NAMALWA (cell line): ENCODE results near the gene STON1.
"Not testable (repeated sequence)": the region's sequence is repeated elsewhere in the genome, so short reads cannot be mapped to it uniquely, and the experiment has no call there.

Experiments used
- DNase-seq: peaks from one replicate; pipeline ENCODE4 v3.0.0-alpha.2; 2015; ENCODE audit warnings: low spot score

Gene STON1, protein sequence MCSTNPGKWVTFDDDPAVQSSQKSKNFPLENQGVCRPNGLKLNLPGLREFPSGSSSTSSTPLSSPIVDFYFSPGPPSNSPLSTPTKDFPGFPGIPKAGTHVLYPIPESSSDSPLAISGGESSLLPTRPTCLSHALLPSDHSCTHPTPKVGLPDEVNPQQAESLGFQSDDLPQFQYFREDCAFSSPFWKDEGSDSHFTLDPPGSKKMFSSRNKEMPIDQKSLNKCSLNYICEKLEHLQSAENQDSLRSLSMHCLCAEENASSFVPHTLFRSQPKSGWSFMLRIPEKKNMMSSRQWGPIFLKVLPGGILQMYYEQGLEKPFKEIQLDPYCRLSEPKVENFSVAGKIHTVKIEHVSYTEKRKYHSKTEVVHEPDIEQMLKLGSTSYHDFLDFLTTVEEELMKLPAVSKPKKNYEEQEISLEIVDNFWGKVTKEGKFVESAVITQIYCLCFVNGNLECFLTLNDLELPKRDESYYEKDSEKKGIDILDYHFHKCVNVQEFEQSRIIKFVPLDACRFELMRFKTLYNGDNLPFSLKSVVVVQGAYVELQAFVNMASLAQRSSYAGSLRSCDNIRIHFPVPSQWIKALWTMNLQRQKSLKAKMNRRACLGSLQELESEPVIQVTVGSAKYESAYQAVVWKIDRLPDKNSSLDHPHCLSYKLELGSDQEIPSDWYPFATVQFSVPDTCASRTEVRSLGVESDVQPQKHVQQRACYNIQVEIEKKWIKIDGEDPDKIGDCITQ

DNA sequence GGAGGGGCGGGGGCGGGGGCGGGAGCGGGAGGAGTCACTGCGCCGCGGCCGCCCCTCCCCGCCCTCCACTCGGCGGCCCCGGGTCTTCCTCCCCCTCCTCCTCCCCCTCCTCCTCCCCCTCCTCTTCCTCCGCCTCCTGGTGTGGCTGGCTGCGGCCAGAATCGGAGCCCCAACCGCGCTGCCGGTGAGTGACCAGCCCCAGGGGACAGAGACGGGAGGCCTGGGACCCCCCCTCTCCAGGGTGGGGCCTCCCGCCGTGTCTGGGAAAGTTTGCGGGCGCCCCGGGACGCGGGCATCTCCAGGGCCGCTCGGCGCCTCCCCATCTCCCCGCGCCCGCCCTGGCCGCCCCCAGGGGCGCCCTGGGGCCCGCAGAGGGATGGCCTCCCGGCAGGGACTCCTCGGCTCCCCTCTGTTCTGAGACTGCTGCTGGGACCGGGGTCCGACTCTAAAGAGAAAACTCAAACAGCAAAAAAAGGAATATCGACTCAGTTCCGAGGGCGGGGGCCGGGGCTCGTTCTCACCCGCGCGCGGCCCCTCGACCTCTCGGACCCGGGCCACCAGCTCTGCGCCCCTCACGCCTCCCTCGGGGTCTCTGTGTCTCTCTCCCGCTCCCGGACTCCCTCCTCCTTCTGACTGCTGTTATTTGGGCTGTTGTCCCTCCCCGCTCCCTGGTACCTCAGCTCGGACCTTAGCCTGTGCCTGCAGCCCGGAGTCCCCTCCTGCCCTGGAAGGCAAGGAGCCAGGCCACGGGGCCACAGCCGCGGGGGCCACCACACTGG lies at the start of gene STON1:
Gene STON1, plus strand, starts transcription at position 122 of the 779 bp plus-strand sequence. CDS start 50,480 bp downstream, outside the sequence.
- DNase-seq: no peak

DNA sequence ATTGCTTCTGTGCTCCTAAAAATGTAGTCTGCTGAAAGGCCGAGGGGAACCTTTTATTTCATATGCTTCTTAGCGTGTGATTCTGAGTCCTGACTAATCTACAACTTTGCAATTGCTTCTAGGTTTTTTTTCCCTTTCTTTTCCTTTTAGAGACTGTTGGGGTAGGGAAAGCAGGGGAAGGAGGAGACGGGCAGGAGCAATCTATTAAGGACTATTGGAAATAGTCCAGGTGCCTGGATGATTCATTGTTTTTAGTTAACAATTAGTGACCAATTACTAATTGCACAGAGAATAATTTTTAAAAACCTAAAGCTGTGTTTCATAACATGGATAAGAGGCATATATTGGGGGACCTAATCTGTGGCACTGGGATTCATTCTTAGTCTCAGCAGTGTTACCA lies 49.4 kb upstream of the STON1 start:
- no peak for DNase-seq

DNA sequence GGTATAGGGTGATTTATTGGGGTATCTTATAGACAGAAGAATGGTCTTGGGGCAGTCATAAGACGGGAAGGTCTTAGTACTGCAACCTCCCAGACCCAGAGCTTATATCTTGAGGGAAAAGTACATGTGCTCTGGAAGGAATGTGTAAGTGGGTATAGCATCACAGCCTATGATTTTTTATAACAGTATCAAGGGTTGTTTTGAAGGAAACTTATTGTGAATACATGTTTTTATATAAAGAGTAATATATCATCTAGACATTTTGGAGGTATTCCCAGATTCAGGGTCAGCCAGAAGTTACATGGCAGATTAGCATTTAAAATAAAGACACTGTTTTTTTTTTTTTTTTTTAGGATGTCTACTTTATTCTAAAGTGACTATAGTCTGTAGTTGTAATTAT lies 47.6 kb upstream of the STON1 start:
- no peak for DNase-seq

DNA sequence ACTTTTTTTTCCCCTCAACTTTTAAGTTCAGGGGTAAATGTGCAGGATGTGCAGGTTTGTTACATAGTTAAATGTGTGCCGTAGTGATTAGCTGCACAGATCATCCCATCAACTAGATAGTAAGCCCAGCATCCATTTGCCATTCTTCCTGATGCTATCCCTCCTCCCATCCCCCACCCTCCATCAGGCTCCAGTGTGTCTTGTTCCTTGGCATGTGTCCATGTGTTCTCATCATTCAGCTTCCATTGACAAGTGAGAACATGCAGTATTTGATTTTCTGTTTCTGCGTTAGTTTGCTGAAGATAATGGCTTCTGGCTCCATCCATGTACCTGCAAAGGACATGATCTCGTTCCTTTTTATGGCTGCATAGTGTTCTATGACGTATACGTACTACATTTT lies 47.2 kb upstream of the STON1 start:
- DNase-seq: no peak

DNA sequence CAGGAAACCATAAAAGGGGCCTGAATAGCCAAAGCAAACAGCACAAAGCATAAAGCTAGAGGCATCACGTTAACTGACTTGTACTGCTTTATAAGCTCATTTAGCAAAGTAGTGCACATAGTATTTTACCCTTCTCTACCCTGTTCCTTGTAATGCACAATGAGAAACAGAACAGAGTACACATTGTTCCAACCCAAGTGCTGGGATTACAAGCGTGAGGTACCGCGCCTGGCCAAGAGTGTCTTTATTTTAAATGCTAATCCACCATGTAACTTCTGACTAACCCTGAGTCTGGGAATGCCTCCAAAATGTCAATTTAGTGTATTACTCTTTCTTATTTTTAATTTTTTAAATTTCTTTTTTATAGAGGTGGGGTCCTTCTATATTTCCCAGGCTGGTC lies 46.4 kb upstream of the STON1 start:
- DNase-seq: no peak

DNA sequence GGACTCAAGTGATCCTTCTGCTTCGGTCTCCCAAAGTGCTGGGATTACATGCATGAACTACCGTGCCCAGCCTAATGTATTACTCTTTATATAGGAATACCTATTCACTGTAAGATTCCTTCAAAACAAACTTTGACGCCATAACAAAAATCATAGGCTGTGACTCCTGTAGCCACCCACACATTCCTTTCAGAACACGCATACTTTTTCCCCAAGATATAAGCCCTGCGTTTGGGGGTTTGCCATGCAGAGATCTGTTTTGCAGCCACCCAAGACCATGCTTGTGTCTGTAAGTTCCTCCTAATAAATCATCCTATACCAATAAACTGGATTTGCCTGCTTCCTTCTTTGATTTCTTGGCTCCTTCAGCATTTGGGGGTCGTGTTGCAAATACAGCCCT lies 46.0 kb upstream of the STON1 start:
- DNase-seq: no peak

DNA sequence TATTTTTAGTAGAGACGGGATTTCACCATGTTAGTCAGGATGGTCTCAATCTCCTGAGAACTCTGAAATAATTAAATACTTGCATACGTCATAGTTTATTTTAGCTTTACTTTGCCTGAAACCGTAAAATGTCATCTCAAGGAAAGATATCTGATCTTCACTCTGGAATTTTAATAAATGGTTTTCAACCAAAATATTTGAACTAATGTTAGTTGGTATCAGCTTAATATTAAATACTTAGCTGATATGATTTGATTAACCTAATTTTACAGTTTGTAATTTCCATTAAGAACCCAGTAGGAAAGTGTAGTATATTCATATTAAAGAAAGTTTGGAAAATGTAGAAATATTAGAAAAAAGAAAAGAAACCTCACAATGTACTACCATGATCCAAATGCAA lies 41.4 kb upstream of the STON1 start:
- no peak for DNase-seq

DNA sequence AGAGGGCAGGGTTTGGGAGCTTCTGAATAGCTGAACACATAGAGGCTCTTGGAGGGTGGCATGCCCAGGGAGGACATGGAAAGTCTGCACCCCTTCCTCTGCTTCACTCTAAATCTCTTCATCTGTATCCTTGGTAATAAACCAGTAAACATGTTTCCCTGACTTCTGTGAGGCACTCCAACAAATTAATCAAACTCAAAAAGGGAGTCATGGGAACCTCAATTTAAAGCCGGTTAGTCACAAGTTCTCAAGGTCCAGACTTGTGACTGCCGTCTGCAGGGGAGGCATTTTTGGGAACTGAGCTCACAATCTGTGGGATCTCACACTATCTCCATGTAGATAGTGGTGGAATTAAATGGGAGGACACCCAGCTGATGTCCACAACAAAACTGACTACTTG lies 33.1 kb upstream of the STON1 start:
- no peak for DNase-seq

DNA sequence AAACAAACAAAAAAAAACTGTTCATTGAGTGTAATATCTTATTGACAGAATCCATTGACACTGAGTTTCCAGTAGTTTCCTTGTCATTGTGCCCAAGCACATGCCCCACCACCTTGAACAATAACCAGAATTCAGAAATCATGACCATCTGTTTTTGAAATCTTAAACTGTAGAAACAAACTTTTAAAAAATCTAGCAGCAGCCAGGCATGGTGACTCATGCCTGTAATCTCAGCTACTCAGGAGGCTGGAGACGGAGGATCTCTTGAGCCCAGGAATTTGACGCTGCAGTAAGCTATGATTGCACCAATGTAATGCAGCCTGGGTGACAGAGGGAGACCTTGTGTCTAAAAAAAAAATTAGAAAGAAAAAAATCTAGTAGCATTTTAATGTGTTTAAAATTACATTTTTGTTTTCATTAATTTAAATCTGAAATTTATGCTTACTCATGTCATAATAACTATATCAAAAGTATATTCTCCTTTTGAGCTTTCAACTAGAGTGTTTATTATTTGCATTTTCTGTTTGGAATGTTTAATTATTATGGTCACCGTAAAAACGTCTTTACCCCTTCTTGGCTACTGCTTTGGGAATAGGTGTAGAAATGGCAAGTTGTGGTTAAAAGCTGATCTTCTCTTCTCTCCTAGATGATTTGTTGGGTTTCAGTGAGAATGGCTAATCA lies 25.2 kb upstream of the STON1 start:
- no peak for DNase-seq

DNA sequence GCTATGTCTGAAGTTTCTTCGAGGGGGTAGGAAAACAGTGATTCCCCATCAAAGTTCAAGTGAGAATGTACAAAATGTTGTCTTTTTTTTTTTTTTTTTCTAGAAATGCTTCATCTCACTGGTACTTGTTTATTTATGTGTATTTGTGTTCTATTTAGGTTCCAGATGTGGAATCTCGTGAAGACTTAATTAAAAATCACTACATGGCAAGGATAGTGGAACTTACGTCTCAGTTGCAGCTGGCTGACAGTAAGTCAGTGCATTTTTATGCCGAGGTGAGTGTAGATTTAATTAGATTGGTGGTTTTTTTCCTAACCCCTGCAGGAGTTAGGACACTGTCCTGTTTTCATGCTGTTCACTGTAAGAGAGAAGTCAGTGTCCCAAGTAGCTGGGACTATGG lies 22.8 kb upstream of the STON1 start:
- no peak for DNase-seq

DNA sequence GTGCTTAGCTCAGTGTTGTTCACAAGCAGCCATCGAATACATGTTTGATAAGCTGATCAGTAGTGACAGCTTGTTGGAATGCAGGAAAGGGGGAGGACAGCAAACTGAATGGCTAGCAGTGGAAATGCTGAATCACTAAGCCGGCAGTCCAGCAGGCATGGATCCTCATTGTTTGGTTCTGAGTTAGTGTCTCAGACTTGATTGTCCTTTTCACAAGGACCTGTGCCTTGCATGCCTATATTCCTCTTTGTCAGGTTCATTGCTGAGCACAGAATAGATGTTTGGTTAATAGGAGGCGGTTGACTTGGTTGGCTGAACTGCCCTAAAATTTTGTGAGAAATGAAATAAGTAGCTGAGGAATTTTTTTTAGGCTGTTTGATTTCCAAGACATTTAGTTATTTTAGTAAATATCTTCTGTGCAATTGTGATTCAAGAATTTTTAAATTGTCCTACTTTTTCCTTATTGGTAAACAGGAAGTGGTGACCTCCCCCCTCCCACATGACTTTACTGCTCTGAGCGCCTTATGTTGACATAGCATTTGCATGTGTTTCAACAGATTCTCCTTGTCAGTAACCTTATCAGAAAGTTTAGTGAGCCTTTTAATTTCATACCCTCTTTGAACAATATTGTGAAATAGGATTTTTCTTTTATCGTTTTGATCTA lies 21.4 kb upstream of the STON1 start:
- DNase-seq: no peak

DNA sequence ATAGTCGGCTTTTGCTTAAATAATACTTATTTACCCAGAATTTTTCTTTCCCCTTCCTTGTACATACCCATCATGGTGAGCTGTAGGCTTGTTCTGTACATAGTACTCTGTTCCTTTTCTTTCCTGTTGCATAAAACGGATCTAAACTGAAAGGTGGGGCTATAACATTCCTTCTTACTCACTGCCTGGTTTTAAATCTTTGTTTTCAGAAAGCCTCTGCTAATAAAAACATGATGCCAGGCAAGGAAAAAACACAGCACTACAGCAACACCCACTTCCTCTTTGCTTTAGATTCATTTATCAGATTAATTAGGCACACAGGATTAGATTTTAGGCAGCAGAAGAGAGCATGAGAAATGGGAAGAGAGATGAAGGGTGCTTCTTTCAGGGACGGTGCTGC lies 19.6 kb upstream of the STON1 start:
- no peak for DNase-seq

DNA sequence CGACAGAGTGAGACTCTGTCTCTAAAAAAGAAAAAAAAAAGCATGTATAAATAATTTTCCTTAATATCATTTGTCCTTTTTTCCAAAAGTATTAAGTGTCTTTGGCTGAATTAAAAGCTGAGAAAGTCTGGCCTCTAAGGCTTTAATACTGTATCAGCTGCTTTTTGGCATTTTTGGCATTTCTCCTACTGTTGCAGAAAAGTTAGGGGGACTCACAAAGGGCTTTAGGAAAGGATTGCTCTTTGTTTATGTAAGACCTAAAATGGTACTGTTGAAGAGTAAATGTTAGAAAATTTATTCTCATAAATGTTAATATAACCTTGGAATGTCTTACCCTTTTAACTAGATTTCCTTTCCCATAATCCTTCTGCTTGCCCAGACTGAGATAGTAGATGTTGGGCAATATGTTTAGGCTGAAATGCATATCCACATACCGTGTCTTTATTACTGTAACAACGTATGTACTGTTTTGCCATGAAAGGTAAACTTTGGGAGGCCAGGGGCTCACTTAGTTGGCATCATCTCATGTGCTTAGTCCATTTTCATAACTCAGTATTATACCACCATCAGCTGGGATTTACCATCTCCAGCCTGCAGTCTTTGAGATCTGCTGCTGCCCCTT lies 18.0 kb upstream of the STON1 start:
- DNase-seq: no peak

DNA sequence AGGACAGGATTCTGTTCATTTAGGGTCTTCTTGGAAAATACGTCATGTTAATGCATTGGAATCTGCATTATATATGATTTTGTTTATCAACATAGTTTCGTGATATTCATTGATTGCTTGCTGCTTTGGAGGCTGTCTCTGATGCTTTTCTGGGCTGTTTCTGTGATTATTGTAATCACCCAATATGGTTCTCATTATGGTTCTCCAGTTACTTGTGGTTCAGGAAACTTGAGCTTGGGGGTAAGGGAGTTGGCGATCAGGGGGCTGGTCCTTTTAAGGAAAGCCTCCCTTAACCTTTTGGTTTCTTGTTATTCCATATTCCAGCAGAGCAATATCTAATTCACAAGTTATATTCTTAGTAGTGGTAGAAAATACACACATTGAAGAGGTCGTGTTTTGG lies 17.4 kb upstream of the STON1 start:
- DNase-seq: no peak

DNA sequence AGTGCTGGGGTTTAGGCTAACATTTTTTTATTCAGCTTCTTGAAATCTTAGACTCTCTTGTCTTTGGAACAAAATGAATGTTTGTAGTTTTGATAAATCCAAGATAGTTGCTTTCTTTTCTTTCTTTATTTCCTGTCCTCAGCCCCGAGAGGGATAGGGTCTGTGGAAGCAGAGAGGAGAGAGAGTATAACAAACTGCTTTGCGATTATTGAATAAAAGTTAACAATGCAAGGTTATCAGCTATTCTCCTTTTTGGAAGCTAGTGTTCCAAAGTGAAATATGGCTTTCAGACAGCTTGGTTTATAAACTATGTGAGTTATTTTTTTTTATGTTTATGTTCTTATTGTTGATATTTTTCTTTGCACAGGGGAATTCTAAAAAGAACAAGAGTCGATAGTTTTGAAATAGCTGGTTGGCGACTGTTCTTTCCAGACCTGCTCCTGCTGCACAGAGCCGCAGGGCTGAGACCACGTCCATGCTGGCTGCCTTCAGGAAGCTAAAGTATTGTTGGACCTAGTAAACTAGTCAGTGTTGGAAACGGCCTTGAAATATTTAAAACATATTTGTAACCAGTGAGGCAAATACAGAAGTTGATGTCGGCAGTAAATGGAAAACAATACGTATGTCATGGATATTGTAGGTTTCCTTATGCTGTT lies 15.5 kb upstream of the STON1 start:
- no peak for DNase-seq

DNA sequence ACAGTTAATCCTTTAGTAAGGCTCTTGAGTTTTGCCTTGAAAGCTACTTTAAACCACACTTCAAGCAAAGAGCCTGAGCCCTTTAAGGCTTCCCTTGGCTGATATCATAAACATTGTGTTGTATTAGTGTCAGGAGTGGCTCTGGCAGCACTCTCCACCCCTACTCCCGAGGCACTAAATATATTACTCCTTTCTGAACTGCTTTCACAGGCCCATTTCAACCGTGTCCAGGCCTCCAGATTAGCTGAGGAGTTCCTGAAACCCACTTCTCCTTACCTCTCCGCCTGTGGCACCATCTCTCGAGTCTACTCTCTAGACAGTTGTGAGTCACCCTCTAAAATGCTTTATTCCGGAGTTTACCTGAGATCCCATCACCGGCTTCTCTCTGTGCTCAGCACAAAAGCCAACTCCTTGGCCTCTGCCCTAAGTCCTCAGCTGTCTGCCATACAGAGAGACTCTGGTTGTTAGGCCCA lies 14.4 kb upstream of the STON1 start:
- no peak for DNase-seq

DNA sequence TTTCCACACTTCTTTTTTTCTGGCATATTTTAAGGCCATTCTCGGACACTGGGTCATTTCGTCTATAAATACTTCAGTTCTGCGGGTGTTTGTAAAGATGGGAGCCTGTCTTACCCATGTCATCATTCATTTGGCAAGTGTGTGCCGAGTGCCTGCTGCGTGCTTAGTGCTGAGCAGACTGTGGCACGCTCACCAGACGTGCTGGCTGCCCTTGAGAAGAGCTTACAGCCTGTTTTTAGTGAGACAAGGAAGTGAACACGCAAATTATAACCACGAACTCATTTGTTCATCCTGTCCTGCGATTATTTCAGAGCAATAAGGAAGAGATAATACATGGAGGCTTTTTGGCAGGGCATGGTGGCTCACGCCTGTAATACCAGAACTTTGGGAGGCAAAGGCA lies 10.4 kb upstream of the STON1 start:
- no peak for DNase-seq

DNA sequence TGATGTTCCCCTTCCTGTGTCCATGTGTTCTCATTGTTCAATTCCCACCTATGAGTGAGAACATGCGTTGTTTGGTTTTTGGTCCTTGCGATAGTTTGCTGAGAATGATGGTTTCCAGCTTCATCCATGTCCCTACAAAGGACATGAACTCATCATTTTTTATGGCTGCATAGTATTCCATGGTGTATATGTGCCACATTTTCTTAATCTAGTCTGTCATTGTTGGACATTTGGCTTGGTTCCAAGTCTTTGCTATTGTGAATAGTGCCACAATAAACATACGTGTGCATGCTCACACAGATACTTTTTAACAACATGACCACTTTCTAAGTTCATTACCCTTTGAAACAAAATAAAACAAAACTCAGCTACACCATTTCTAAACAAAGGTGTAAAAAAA lies 5.2 kb upstream of the STON1 start:
- not testable (repeated sequence) for DNase-seq

DNA sequence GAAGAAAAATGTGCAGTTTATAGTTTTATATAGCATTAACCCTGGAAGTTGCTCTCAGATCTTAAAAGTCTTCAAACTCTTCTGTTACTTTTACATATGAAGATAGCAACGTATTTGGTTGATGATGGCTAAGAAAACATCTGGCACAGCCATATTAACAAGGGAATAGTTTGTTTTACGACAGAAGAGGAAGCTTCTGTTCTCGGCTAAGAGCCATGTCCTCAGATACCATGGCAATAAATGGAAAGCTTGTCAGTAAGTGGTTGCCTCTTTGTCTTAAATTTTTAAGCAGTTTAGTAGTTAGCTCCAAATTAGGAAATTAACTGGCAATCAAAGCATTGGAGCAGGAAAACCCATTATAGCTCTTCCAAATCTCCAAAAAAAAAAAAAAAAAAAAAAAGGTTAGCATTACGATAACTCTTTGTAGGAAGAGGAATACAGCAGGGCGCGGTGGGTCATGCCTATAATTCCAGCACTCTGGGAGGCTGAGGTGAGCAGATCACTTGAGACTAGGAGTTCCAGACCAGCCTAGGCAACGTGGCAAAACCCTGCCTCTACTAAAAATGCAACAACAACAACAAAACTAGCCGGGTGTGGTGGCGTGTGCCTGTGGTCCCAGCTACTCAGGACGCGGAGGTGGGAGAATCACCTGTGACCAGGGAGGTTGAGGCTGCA lies 4.5 kb upstream of the STON1 start:
- no peak for DNase-seq
